ENCODE data around the gene BCKDHA.

GRCh38 chr19:41391618-41392017 lies 6.0 kb upstream of the BCKDHA start:
- TF ChIP-seq CTCF (IDR thresholded peaks at IDR 0.05) (no peak), POLR2AphosphoS5 (IDR thresholded peaks at IDR 0.05; ENCODE audit: low read depth, low read length) (no peak), FOXM1 (IDR thresholded peaks at IDR 0.05; ENCODE audit: low read depth) (no peak), JUND (IDR thresholded peaks at IDR 0.05) (no peak), REST (IDR thresholded peaks at IDR 0.05; ENCODE audit: low read depth, low read length) (no peak), RXRA (IDR thresholded peaks at IDR 0.05; ENCODE audit: borderline replicate concordance, low read depth) (no peak), CHD2 (IDR thresholded peaks at IDR 0.05; ENCODE audit: low read length, partially characterized antibody) (no peak), USF2 (IDR thresholded peaks at IDR 0.05; ENCODE audit: borderline replicate concordance, low read depth, low read length) (no peak), YY1 (IDR thresholded peaks at IDR 0.05; ENCODE audit: low read depth) (no peak), USF1 (IDR thresholded peaks at IDR 0.05; ENCODE audit: borderline replicate concordance, low read depth) (no peak), MAX (IDR thresholded peaks at IDR 0.05; ENCODE audit: low read depth) (no peak), EP300 (IDR thresholded peaks at IDR 0.05; ENCODE audit: borderline replicate concordance in 1 of 2, low read depth in 1 of 2, low read length in 1 of 2) (no peak), TAF1 (IDR thresholded peaks at IDR 0.05; ENCODE audit: borderline replicate concordance, low read depth, low read length) (no peak)
